Esophagus muscularis mucosa (tissue), 4 donors: ENCODE measurements around the gene KLHL29. TPM values are rescaled to one million over a fixed set of nuclear protein-coding genes. Genes with fewer than 3 reads are reported as not detected.

ENCODE experiments used
- DNase-seq: peaks from one replicate; pipeline ENCODE4 v3.0.0-alpha.2; 2017; ENCODE audit errors: extremely low spot score
- H3K27ac ChIP-seq, 4 donors: fragments of 200-600 bp; sonication (generic); replicated peaks in 1 of 4; 1 replicate in 3 of 4; 2 replicates in 1 of 4; pipeline ENCODE4 v1.5.1; 2016 to 2019; ENCODE audit warnings: mild to moderate bottlenecking in 1 of 4
- H3K27me3 ChIP-seq, 4 donors: fragments of 200-600 bp; sonication (generic); one replicate each; pipeline versions ENCODE4 v1.5.1 to v1.6.0; 2016 to 2019
- H3K36me3 ChIP-seq, 4 donors: fragments of 200-600 bp; sonication (generic); one replicate each; pipeline ENCODE4 v1.5.1; 2016 to 2019
- H3K4me1 ChIP-seq, 4 donors: fragments of 200-600 bp; sonication (generic); one replicate each; pipeline ENCODE4 v1.5.1; 2016 to 2019
- H3K4me3 ChIP-seq, 4 donors: fragments of 200-600 bp; sonication (generic); 1 replicate in 2 of 4; 2 replicates in 2 of 4; pipeline ENCODE4 v1.5.1; 2016 to 2019; ENCODE audit warnings: mild to moderate bottlenecking in 4 of 4, moderate library complexity in 1 of 4
- H3K9me3 ChIP-seq, 4 donors: fragments of 200-600 bp; sonication (generic); 1 replicate in 3 of 4; 2 replicates in 1 of 4; pipeline ENCODE4 v1.5.1; 2016 to 2019
- EP300 ChIP-seq: sonication (generic); formaldehyde crosslinking; IDR thresholded peaks from one replicate; pipeline ENCODE4 v1.6.1; 2017; ENCODE audit warnings: antibody characterized with exemption
- POLR2A ChIP-seq: fragments of 450-650 bp; IDR thresholded peaks from one replicate; pipeline ENCODE4 v1.6.1; 2017; ENCODE audit warnings: antibody characterized with exemption, moderate library complexity, mild to moderate bottlenecking, low read depth
- POLR2AphosphoS5 ChIP-seq, 2 donors: sonication (generic); formaldehyde crosslinking; IDR thresholded peaks; one replicate each; pipeline ENCODE4 v1.6.1; 2017; ENCODE audit warnings: antibody characterized with exemption in 2 of 2
- WGBS: methylation state at CpG from one replicate; pipeline ENCODE4 v1.1.5; 2018; 5-methylcytosine and 5-hydroxymethylcytosine counted together
- intact Hi-C: fragments of 100-400 bp; cut with DNase I; formaldehyde crosslinking; loops from one replicate; pipeline ENCODE4 v1.15.1; 2023
- total RNA-seq, 4 donors: library from RNA; depleted of rRNA; stranded (reverse); fragments of >200 nt; gene quantifications; one replicate each; pipeline versions ENCODE4 v1.1.0 to v1.2.1, GENCODE V29; 2016
- TF ChIP-seq, protein P1 (sequence below), 3 experiments: fragments of 200-600 bp in 2 of 3; fragments of 450-650 bp in 1 of 3; sonication (generic) in 2 of 3; IDR thresholded peaks; one replicate each; pipeline ENCODE4 v1.5.1; 2017 to 2019; ENCODE audit warnings: antibody characterized with exemption in 3 of 3, mild to moderate bottlenecking in 2 of 3, moderate library complexity in 1 of 3

The KLHL29 gene
- total RNA-seq, 4 donors from 2014 or later: 22.0 to 26.1 (median 23.4) TPM

DNA sequence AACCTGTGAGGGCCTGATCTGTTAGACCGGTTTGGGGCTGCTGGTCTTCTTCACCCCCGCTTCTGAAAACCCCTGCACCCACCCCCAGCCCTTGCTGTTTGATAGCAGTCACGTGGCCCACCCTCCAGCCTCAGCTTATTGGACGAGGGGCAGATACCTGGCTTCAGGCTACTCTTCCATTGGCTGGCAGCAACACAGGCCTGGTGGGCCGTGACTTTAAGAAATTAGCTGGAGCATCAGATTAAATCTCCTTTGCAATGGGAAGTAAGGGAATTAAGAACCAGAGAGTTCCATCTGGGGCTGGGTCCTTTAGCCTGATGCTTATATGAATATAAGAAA is 107.3 kb downstream of the KLHL29 start:
- intact Hi-C loops: no loop called here
- H3K9me3 ChIP-seq: no peaks in the 10 kb centered on the region
- TF ChIP-seq EP300: no peak
- TF ChIP-seq, protein P1, sequence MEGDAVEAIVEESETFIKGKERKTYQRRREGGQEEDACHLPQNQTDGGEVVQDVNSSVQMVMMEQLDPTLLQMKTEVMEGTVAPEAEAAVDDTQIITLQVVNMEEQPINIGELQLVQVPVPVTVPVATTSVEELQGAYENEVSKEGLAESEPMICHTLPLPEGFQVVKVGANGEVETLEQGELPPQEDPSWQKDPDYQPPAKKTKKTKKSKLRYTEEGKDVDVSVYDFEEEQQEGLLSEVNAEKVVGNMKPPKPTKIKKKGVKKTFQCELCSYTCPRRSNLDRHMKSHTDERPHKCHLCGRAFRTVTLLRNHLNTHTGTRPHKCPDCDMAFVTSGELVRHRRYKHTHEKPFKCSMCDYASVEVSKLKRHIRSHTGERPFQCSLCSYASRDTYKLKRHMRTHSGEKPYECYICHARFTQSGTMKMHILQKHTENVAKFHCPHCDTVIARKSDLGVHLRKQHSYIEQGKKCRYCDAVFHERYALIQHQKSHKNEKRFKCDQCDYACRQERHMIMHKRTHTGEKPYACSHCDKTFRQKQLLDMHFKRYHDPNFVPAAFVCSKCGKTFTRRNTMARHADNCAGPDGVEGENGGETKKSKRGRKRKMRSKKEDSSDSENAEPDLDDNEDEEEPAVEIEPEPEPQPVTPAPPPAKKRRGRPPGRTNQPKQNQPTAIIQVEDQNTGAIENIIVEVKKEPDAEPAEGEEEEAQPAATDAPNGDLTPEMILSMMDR (IDR thresholded peaks at IDR 0.05): no peak
- TF ChIP-seq POLR2A: no peak
- no peak for TF ChIP-seq POLR2AphosphoS5 (IDR thresholded peaks at IDR 0.05)
- H3K36me3 ChIP-seq: no peaks in the 10 kb centered on the region
- no peaks in the 10 kb centered on the region for H3K27me3 ChIP-seq
- no peak for DNase-seq
- H3K4me1 ChIP-seq: peaks cover 5 to 33% (median 19%) of the 10 kb centered on the region in 4 donors
- H3K4me3 ChIP-seq: no peak overlapping the region
- 94% methylated on average over 5 of the region's 5 CpGs for WGBS
- no peak overlapping the region for H3K27ac ChIP-seq

DNA sequence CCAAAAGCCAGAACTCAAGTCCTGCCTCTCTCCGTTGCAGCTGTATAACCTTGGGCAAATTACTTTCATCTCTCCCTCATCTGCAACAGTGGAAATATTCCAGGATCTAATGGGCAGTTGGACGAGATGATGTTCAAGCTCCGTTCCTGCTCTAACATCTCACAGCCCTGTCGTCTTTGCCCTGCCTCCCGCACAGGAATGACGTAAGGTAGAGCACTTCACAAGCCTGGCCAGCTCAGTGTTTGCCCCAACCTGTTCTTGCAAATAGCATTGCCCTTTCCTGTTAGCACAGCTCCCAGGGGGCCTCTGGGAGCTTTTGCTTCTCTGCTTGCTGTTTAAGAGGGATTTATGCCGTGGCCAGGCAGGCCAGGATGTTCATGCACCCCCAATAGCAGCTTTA is 107.9 kb downstream of the KLHL29 start:
- Histone ChIP-seq H3K9me3 (no peaks in the 10 kb centered on the region), H3K36me3 (no peaks in the 10 kb centered on the region), H3K27me3 (no peaks in the 10 kb centered on the region), H3K4me1 (peaks cover 9 to 38% (median 23%) of the 10 kb centered on the region in 4 donors), H3K27ac (no peak overlapping the region), H3K4me3 (no peak overlapping the region)
- intact Hi-C loops: no loop called here
- DNase-seq: no peak
- 77% methylated on average over 7 of the region's 7 CpGs for WGBS
- TF ChIP-seq, protein P1 (IDR thresholded peaks at IDR 0.05): no peak
- TF ChIP-seq POLR2AphosphoS5 (IDR thresholded peaks at IDR 0.05): no peak
- no peak for TF ChIP-seq POLR2A
- TF ChIP-seq EP300: no peak

DNA sequence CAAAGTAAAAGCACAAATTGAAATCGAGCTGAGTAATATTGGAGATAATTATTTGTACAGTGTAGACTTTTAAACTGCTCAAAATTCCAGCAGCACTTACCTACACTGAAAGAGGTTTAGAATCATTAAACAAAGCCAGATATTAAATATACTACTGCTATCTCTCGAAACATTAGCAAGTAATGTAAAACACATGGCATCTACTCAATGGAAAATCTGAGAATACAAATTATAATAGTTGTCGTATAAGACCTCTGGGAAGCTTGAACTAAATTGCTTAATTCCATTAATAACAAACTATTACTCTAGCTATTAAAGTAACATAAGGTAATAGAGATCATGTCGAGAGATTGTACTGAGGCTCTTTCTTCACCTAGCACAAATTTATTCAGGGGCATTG is 108.9 kb downstream of the KLHL29 start:
- intact Hi-C loops: no loop called here
- Histone ChIP-seq H3K27me3 (no peaks in the 10 kb centered on the region), H3K4me1 (peaks cover 11 to 47% (median 31%) of the 10 kb centered on the region in 4 donors), H3K36me3 (no peaks in the 10 kb centered on the region), H3K9me3 (no peaks in the 10 kb centered on the region), H3K4me3 (no peak overlapping the region), H3K27ac (no peak overlapping the region)
- DNase-seq: no peak
- 67% methylated on average over 4 of the region's 4 CpGs for WGBS
- TF ChIP-seq POLR2A (no peak), EP300 (no peak), POLR2AphosphoS5 (IDR thresholded peaks at IDR 0.05) (no peak)
- TF ChIP-seq, protein P1 (IDR thresholded peaks at IDR 0.05): no peak

DNA sequence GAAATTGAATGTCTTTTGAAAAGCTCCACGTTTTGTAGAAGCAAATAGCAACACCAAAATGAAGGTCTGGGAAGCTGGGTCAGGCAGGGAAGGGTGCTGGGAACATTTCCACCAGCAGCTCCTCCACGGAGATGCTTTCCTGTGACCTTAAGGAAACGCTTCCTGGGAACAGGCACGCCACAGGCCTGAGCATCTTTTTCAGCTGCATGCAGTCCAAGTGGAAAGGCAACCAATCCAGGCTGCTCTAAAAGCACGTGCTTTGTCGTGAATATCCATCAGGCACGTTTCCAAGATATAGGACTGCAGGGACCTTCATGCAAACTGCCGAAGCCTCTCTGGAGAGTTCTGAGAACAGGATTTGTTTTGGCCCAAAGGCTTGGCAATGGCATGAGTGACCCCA is 109.3 kb downstream of the KLHL29 start:
- intact Hi-C loops: no loop called here

More for the DNA sequence above, 109.3 kb downstream of the KLHL29 start:
- no peaks in the 10 kb centered on the region for H3K9me3 ChIP-seq
- H3K4me1 ChIP-seq: peaks cover 11 to 51% (median 36%) of the 10 kb centered on the region in 4 donors
- TF ChIP-seq POLR2AphosphoS5 (IDR thresholded peaks at IDR 0.05) (no peak), EP300 (no peak), POLR2A (no peak)
- TF ChIP-seq, protein P1 (IDR thresholded peaks at IDR 0.05): no peak
- H3K4me3 ChIP-seq: no peak overlapping the region
- H3K27me3 ChIP-seq: no peaks in the 10 kb centered on the region
- no peaks in the 10 kb centered on the region for H3K36me3 ChIP-seq
- DNase-seq: no peak
- WGBS: 55% methylated on average over 5 of the region's 8 CpGs
- no peak overlapping the region for H3K27ac ChIP-seq
